Measurements from ENCODE around the gene GRIP2. TPM values are rescaled to one million over a fixed set of nuclear protein-coding genes. Genes with fewer than 3 reads are reported as not detected.

Gene GRIP2
- total RNA-seq, 4 donors from 2014 or later: 0.22 to 1.5 TPM; not detected in 2

GRCh38 chr3:14524311-14524711, 15.8 kb downstream of the GRIP2 start:
- TF ChIP-seq, protein P1, sequence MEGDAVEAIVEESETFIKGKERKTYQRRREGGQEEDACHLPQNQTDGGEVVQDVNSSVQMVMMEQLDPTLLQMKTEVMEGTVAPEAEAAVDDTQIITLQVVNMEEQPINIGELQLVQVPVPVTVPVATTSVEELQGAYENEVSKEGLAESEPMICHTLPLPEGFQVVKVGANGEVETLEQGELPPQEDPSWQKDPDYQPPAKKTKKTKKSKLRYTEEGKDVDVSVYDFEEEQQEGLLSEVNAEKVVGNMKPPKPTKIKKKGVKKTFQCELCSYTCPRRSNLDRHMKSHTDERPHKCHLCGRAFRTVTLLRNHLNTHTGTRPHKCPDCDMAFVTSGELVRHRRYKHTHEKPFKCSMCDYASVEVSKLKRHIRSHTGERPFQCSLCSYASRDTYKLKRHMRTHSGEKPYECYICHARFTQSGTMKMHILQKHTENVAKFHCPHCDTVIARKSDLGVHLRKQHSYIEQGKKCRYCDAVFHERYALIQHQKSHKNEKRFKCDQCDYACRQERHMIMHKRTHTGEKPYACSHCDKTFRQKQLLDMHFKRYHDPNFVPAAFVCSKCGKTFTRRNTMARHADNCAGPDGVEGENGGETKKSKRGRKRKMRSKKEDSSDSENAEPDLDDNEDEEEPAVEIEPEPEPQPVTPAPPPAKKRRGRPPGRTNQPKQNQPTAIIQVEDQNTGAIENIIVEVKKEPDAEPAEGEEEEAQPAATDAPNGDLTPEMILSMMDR (IDR thresholded peaks at IDR 0.05; ENCODE audit: low read depth): no peak

- TF ChIP-seq, protein P1 (IDR thresholded peaks at IDR 0.05; ENCODE audit: low read depth): no peak
These were observed 16.4 kb downstream of the GRIP2 start for GRCh38 chr3:14523792-14524191.

- TF ChIP-seq, protein P1 (IDR thresholded peaks at IDR 0.05; ENCODE audit: low read depth): no peak
These were observed 17.4 kb downstream of the GRIP2 start for GRCh38 chr3:14522768-14523167.

DNA sequence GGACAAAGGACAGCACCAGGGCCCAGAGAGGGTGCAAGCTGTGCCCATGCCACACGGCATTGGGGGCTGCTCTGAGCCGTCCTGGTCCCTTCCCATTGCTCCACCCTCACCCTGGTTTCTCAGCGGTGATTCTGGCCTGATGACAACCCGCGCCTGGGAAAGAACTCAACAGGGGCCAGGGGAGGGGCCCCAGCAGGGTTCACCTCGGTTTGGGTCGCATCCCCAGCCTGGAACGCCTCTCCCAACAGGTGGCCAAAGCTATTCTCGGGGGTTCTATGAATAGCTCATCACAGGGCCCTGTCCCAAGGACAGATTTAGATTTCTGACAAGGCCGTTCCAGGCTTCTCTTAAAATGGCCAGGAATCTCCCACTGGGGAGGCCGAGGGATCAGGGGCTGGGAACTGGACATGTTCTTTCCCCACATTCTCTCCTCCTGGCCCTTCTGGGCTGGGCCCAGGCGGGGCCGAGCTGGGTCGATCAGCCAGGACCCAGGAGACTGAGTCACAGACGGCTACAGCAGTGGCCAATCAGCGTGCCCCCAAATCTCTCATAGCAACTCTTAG, 17.9 kb downstream of the GRIP2 start:
- TF ChIP-seq, protein P1 (IDR thresholded peaks at IDR 0.05; ENCODE audit: low read depth): no peak

- TF ChIP-seq, protein P1 (IDR thresholded peaks at IDR 0.05; ENCODE audit: low read depth): no peak
These were observed 18.5 kb downstream of the GRIP2 start for GRCh38 chr3:14521611-14522010.

DNA sequence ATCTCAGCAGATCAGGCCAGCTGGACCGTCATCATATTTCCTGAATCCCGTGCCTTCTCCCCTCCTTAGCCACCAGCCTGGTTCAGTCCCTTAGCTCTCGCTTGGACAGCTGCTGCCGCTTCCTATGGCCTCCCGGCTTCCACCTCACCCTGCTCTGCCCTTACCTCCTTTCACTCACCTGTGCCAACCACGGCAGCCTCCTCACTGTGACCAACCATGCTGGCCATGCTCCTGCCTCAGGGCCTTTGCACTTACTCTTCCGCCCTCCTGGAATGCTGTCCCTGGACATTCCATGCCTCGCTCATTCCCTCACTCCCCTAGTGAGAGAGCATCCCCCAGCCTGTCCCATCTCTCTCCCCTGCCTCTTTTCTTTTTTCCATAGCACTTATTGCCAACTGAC, 19.2 kb downstream of the GRIP2 start:
- TF ChIP-seq, protein P1 (IDR thresholded peaks at IDR 0.05; ENCODE audit: low read depth): no peak

- TF ChIP-seq, protein P1 (IDR thresholded peaks at IDR 0.05; ENCODE audit: low read depth): no peak
These were observed 20.0 kb downstream of the GRIP2 start for GRCh38 chr3:14520149-14520548.

Data from subcutaneous adipose tissue (tissue), 4 donors.